CD4-positive, alpha-beta T cell (primary cell): Measurements from ENCODE around the gene DERL2. TPM values are rescaled to one million over a fixed set of nuclear protein-coding genes. Genes with fewer than 3 reads are reported as not detected.

Experiments
- ATAC-seq: fragments of 200-7000 bp; cut with Tn5 transposase; one replicate; pipeline ENCODE4 v1.10.0; 2022; ENCODE audit warnings: mild to moderate bottlenecking; ENCODE audit not compliant: poor library complexity
- CTCF ChIA-PET: fragments of 350-600 bp; sonication (Branson Sonifier 250); formaldehyde crosslinking; loops from one replicate; lab custom pipeline; 2021; ENCODE audit warnings: antibody characterized with exemption, inconsistent platforms; lab: Charles Lee
- POLR2A ChIA-PET: fragments of 350-600 bp; sonication (Branson Sonifier 250); formaldehyde crosslinking; loops from one replicate; lab custom pipeline; 2021; ENCODE audit warnings: antibody characterized with exemption, inconsistent platforms; lab: Charles Lee
- DNase-seq, 14 experiments: peaks; one replicate each; pipeline ENCODE4 v3.0.0-alpha.2; 2013 to 2020; ENCODE audit warnings: mixed read lengths in 2 of 14
- H3K27ac ChIP-seq, 2 donors: one replicate each; pipeline versions ENCODE4 v1.5.1 to v1.7.0; 2013; ENCODE audit warnings: low read length in 2 of 2, low read depth in 1 of 2, mild to moderate bottlenecking in 1 of 2
- H3K27me3 ChIP-seq, 2 experiments: 1 replicate in 1 of 2; 2 replicates in 1 of 2; pipeline versions ENCODE4 v1.6.1 to v1.7.0; 2013; ENCODE audit warnings: low read length in 2 of 2, control low read depth in 1 of 2, mild to moderate bottlenecking in 1 of 2, moderate library complexity in 1 of 2; ENCODE audit not compliant: insufficient read depth in 2 of 2, control insufficient read depth in 1 of 2
- H3K36me3 ChIP-seq: one replicate; pipeline ENCODE4 v1.6.1; 2013; ENCODE audit warnings: low read length, control low read depth; ENCODE audit not compliant: insufficient read depth
- H3K4me1 ChIP-seq: one replicate; pipeline ENCODE4 v1.6.1; 2013; ENCODE audit warnings: low read length, control low read depth; ENCODE audit not compliant: insufficient read depth
- H3K4me3 ChIP-seq: one replicate; pipeline ENCODE4 v1.5.1; 2013; ENCODE audit warnings: mild to moderate bottlenecking, low read length, moderate library complexity
- H3K9me3 ChIP-seq, 2 experiments: 1 replicate in 1 of 2; 2 replicates in 1 of 2; pipeline versions ENCODE4 v1.6.1 to v1.7.0; 2013; ENCODE audit warnings: low read length in 2 of 2, mild to moderate bottlenecking in 2 of 2, control low read depth in 1 of 2, moderate library complexity in 1 of 2; ENCODE audit not compliant: control insufficient read depth in 1 of 2, insufficient read depth in 1 of 2
- H3K27ac Mint-ChIP-seq: one replicate; pipeline ENCODE4 v1.8.0; 2020; ENCODE audit warnings: mixed read lengths
- H3K27me3 Mint-ChIP-seq: one replicate; pipeline ENCODE4 v1.8.0; 2021; ENCODE audit warnings: mixed read lengths
- H3K36me3 Mint-ChIP-seq: one replicate; pipeline ENCODE4 v1.8.0; 2021; ENCODE audit warnings: low read depth, mixed read lengths
- H3K4me1 Mint-ChIP-seq: one replicate; pipeline ENCODE4 v1.8.0; 2021; ENCODE audit warnings: low read depth, mixed read lengths
- H3K4me3 Mint-ChIP-seq: one replicate; pipeline ENCODE4 v1.8.0; 2020; ENCODE audit warnings: mild to moderate bottlenecking, mixed read lengths
- H3K9me3 Mint-ChIP-seq: one replicate; pipeline ENCODE4 v1.8.0; 2020; ENCODE audit warnings: mixed read lengths
- intact Hi-C, 2 experiments: fragments of 100-400 bp; cut with DNase I in 1 of 2; cut with micrococcal nuclease in 1 of 2; formaldehyde crosslinking; loops; one replicate each; pipeline versions ENCODE4 v1.15.1 to v1.9.0; 2023 to 2025; cut with DNase I, micrococcal nuclease
- total RNA-seq, 174 experiments: library from RNA in 2 of 174; stranded (reverse) in 2 of 174; gene quantifications; one replicate each; pipeline ENCODE4 v1.2.3 and lab custom pipeline; 2021 to 2026
- TF ChIP-seq, protein P1 (sequence below): fragments of 200-600 bp; IDR thresholded peaks from one replicate; pipeline ENCODE4 v1.8.0; 2022; ENCODE audit warnings: antibody characterized with exemption, mild to moderate bottlenecking

Gene DERL2
- total RNA-seq, 2 experiments from 2014 or later: 88.3 to 98.7 TPM

DNA sequence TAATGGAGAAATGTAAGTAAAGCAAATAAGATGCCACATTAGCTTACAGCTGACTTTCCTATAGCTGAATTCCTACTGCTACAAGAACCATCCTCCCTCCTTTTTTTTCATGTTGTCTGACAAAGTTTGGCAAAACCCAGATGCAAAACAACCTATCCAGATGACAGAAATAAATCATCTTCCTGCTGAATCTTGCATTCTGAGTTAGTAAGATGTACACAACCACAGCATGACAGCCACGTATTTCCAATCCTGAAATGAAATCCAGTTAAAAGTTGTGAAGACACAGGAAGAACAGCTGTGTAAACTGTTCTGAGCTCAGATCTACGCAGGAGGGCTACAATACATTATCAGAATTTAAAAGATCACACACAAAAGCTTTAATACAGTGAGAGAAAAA lies 12.1 kb downstream of the DERL2 start:
- TF ChIP-seq, protein P1, sequence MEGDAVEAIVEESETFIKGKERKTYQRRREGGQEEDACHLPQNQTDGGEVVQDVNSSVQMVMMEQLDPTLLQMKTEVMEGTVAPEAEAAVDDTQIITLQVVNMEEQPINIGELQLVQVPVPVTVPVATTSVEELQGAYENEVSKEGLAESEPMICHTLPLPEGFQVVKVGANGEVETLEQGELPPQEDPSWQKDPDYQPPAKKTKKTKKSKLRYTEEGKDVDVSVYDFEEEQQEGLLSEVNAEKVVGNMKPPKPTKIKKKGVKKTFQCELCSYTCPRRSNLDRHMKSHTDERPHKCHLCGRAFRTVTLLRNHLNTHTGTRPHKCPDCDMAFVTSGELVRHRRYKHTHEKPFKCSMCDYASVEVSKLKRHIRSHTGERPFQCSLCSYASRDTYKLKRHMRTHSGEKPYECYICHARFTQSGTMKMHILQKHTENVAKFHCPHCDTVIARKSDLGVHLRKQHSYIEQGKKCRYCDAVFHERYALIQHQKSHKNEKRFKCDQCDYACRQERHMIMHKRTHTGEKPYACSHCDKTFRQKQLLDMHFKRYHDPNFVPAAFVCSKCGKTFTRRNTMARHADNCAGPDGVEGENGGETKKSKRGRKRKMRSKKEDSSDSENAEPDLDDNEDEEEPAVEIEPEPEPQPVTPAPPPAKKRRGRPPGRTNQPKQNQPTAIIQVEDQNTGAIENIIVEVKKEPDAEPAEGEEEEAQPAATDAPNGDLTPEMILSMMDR: no peak
- Mint-ChIP-seq H3K4me3 (no peak overlapping the region), H3K27ac (no peak overlapping the region), H3K4me1 (peaks cover 17% of the 10 kb centered on the region), H3K9me3 (no peaks in the 10 kb centered on the region), H3K36me3 (peaks cover 73% of the 10 kb centered on the region), H3K27me3 (no peaks in the 10 kb centered on the region)
- no peak for DNase-seq
- no peak overlapping the region for H3K4me3 ChIP-seq
- H3K27ac ChIP-seq: no peak overlapping the region
- peaks cover 63% of the 10 kb centered on the region for H3K36me3 ChIP-seq
- H3K9me3 ChIP-seq: no peaks in the 10 kb centered on the region
- intact Hi-C loops: no loop called here
- H3K4me1 ChIP-seq: peaks cover 5% of the 10 kb centered on the region
- ATAC-seq: no peak
- ChIA-PET CTCF (interaction anchor here (2.1 kb wide), 1 partner anchor 35 kb away, joined by 6 read pairs; the partner anchor contains the start of gene C1QBP), POLR2A (interaction anchor here (0.6 to 1.5 kb wide), 2 partner anchors 12 to 627 kb away, joined by 3 to 6 read pairs; partner anchors contain the start of genes DERL2 and MIS12)
- no peaks in the 10 kb centered on the region for H3K27me3 ChIP-seq

DNA sequence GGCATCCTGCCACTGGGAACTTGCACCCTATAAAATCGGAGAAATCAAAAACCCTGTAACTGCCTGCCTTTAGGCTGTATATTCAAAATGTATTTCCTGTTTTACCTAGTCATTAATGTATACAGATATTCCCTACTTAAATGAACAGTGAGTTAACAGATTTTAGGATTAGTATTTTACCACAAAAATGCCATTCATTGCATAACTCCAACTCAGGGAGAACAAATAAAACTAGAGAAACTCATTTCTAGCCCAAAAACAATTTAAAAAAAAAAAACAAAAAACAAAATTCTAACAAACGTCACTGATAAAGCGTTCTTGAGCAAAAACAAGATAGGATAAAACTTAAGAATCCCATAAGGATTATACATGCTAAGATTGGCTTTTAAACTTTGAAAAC lies 13.5 kb downstream of the DERL2 start:
- ATAC-seq (no peak), DNase-seq (no peak)
- no peak overlapping the region for H3K27ac ChIP-seq
- POLR2A ChIA-PET: no interaction called here
- intact Hi-C loops: no loop called here
- peaks cover 50% of the 10 kb centered on the region for H3K36me3 ChIP-seq
- no peak overlapping the region for H3K4me3 ChIP-seq
- H3K4me3 Mint-ChIP-seq: no peak overlapping the region
- H3K27me3 Mint-ChIP-seq: no peaks in the 10 kb centered on the region
- no peak overlapping the region for H3K27ac Mint-ChIP-seq
- TF ChIP-seq, protein P1: no peak
- peaks cover 26% of the 10 kb centered on the region for H3K4me1 Mint-ChIP-seq
- no peaks in the 10 kb centered on the region for H3K9me3 Mint-ChIP-seq
- H3K36me3 Mint-ChIP-seq: peaks cover 59% of the 10 kb centered on the region
- H3K4me1 ChIP-seq: peaks cover 16% of the 10 kb centered on the region
- H3K27me3 ChIP-seq: no peaks in the 10 kb centered on the region
- no peaks in the 10 kb centered on the region for H3K9me3 ChIP-seq
- CTCF ChIA-PET: no interaction called here

DNA sequence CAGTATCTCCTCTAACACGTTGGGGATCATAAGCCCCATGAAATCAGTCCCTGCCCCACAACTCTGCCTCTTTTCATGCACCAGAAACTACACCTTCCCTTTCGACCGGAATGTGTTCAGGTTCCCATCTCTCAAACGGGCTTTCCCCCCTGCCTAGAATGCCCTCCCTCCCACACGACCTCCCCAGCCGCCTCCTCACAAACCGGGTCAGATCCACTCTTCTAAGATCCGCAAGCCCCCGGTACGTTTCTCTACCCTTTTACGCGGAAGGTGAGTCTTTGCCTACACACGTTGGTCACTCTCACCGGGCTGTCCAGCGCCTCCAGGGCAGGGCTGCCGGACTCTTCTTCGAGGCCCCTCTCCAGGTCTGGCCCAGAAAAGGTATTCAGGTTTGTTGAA lies 17.9 kb downstream of the DERL2 start:
- POLR2A ChIA-PET: interaction anchor here (1.2 to 2.8 kb wide), 5 partner anchors 17 to 276 kb away, joined by 3 to 33 read pairs (median 4); partner anchors contain the start of genes C1QBP, DERL2, MIS12 and NUP88
- Histone ChIP-seq H3K27me3 (no peaks in the 10 kb centered on the region), H3K4me1 (peaks cover 24% of the 10 kb centered on the region), H3K9me3 (no peaks in the 10 kb centered on the region), H3K27ac (no peak overlapping the region), H3K4me3 (peak overlapping the region; percentile 86), H3K36me3 (peaks cover 12% of the 10 kb centered on the region)
- Mint-ChIP-seq H3K4me1 (peaks cover 43% of the 10 kb centered on the region), H3K27me3 (no peaks in the 10 kb centered on the region), H3K4me3 (peak overlapping the region; percentile 69), H3K9me3 (no peaks in the 10 kb centered on the region), H3K36me3 (peaks cover 19% of the 10 kb centered on the region), H3K27ac (peak overlapping the region; percentile 0)
- ATAC-seq: peak; percentile 39
- CTCF ChIA-PET: interaction anchor here (2.2 kb wide), 1 partner anchor 29 kb away, joined by 21 read pairs; the partner anchor contains the start of gene C1QBP
- intact Hi-C loops: loop anchor here (1.0 to 2.0 kb wide), 5 partner anchors 19 to 277 kb away; partner anchors contain the start of genes C1QBP (in 1 of the 2), DERL2 (in 1 of the 2), MIS12 (in 1 of the 2) and RPAIN (in 1 of the 2)
- peak in 3 of 14 experiments; percentile 1 to 38 (median 37) for DNase-seq
- TF ChIP-seq, protein P1: no peak
